GM20000 (cell line): ENCODE data around the gene MSRB3.

Source experiments
- DNase-seq: peaks from one replicate; pipeline ENCODE4 v3.0.0; 2012; ENCODE audit warnings: low spot score
- TF ChIP-seq, protein P1 (sequence below): IDR thresholded peaks from 2 replicates; pipeline ENCODE4 v1.5.1; 2012; ENCODE audit warnings: mild to moderate bottlenecking, control low read depth; ENCODE audit errors: extremely low read depth, missing control alignments

The MSRB3 gene

DNA sequence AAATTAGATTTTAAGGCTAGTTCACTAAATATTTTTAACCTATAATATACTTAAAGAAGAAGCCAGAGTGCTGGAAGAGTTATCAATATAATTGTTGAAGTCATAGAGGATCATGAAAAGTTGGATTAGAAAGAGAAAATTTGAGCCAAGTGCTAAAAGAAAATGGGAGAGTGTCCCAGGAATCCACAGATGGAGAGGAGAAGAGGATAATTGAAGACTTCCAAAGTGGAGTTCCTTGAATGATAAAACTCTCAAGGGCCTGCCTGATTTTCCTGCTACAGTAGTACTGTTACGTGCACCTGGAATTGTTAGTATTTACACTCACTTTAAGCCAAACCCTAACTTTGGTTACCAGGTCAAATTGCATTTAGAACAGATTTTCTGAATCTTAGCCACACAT lies 113.2 kb downstream of the MSRB3 start:
- TF ChIP-seq, protein P1, sequence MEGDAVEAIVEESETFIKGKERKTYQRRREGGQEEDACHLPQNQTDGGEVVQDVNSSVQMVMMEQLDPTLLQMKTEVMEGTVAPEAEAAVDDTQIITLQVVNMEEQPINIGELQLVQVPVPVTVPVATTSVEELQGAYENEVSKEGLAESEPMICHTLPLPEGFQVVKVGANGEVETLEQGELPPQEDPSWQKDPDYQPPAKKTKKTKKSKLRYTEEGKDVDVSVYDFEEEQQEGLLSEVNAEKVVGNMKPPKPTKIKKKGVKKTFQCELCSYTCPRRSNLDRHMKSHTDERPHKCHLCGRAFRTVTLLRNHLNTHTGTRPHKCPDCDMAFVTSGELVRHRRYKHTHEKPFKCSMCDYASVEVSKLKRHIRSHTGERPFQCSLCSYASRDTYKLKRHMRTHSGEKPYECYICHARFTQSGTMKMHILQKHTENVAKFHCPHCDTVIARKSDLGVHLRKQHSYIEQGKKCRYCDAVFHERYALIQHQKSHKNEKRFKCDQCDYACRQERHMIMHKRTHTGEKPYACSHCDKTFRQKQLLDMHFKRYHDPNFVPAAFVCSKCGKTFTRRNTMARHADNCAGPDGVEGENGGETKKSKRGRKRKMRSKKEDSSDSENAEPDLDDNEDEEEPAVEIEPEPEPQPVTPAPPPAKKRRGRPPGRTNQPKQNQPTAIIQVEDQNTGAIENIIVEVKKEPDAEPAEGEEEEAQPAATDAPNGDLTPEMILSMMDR, result no peak
- DNase-seq, result no peak

DNA sequence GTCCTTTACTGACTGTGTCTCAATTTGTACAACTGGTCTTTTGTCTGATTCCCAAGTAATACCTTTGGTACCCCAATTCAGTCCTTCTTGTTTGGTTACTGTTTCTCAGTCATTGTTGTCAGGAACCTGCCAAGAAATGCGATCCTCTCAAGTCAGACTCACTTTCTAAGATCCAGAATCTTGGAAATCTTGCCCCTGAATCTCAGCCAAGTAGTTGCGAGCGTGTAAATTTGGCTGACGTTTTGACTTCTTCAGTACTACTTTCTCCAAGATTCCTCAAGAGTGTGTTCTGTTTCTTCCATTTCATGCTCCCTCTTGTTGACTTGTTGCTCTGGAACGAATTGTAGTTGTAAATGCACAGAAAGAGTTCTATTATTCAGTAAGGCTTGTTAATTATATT lies 114.0 kb downstream of the MSRB3 start:
- TF ChIP-seq, protein P1, result no peak

DNA sequence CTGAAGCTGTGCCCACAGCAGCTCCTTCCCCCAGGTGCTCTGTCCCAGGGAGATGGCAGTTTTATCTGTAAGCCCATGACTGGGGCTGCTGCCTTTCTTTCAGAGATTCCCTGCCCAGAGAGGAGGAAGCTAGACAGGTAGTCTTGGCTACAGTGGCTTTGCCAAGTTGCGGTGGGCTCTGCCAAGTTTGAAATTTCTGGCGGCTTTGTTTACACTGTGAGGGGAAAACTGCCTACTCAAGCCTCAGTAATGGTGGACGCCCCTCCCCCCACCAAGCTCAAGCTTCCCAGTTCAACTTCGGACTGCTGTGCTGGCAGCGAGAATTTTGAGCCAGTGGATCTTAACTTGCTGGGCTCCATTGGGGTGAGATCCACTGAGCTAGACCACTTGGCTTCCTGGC lies 124.7 kb downstream of the MSRB3 start:
- no peak for DNase-seq
- TF ChIP-seq, protein P1, result no peak

More for the DNA sequence above, 114.0 kb downstream of the MSRB3 start:
- no peak for DNase-seq

DNA sequence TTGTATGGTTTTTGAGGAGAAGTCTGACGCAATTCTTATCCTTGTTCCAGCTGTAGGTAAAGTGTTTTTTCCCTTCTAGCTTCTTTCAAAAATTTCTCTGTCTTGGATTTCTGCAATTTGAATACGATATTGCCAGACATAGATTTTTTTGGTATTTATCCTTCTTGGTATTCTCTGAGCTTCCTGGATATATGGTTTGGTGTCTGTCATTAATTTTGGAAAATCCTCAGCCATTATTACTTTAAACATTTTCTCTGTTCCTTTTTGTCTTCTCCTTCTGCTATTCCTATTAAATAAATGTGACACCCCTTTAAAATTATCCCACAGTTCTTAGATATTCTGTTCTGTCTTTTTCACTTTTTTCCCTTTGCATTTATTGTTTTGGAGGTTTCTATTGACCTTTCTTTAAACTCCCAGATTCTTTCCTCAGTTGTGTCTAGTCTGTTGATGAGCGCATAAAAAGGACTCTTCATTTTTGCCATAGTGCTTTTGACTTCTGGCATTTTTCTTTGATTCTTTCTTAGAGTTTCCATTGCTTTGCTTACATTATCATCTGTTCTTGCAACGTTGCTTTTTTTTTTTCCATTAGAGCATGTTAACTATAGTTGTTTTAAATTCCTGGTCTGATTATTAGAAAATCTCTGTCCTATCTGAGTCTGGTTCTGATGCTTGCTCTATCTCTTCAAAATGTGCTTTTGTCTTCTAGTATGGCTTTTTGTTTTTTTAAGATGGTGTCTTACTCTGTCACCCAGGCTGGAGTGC lies 129.1 kb downstream of the MSRB3 start:
- DNase-seq, result no peak
- TF ChIP-seq, protein P1, result no peak

DNA sequence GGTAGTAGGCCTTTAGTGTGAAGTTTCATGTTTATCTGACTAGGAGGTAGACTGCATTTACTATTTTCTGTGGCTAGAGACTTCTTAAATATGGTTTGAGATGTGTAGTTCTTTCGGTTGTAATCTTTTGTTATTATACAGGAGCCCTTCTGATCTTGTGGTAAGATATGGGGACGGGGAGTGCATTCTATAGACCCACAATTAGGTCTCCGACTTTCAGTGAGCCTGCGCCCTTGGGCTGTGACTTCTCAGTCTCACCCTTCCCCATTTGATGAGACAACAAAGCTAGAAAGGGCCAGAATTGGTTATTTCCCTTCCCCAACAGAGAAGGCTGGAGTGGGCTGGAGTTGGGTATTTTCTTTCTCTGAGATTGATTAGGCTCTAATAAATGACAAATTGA lies 130.0 kb downstream of the MSRB3 start:
- TF ChIP-seq, protein P1, result no peak
- DNase-seq, result no peak

DNA sequence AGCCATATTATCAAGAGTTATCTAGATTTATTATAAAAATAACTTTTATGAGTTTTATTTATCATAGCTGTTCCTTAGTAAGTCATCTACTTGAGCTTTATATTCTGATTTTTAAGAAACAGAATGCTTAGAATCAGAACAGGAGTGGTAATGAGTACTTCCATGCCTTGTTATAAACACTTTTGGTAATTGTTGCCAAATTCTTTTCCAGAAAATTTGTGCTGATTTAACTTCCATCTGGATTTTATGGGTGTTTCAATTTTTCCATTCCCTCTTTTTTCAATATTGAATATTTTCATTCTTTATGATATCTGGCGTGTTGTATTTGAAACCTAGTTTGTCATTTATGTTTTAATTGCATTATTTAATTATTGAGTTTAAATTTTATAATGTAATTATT lies 131.2 kb downstream of the MSRB3 start:
- DNase-seq, result no peak
- TF ChIP-seq, protein P1, result no peak

DNA sequence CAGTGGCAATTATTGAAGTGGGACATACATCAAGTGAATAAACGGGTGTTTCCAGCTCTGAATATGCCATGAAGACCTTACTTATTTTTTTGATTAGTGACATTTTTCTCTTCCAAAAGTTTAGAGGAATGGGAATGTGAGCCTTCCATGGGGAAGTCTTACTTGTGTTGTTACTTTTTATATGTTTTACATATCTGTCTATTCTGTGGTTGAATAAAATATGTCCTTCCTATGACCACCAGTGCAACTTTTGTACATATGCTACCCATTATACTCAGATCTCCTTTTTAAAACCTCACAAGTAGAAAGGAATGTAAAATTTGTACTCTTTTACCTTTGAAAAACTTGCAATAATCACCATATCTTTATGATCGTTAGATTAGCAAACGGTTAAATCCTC lies 132.7 kb downstream of the MSRB3 start:
- DNase-seq, result no peak
- TF ChIP-seq, protein P1, result no peak
